ENCODE measurements around the gene TULP4.
"Not testable (repeated sequence)": the region's sequence is repeated elsewhere in the genome, so short reads cannot be mapped to it uniquely, and the experiment has no call there.

TULP4 gene

DNA sequence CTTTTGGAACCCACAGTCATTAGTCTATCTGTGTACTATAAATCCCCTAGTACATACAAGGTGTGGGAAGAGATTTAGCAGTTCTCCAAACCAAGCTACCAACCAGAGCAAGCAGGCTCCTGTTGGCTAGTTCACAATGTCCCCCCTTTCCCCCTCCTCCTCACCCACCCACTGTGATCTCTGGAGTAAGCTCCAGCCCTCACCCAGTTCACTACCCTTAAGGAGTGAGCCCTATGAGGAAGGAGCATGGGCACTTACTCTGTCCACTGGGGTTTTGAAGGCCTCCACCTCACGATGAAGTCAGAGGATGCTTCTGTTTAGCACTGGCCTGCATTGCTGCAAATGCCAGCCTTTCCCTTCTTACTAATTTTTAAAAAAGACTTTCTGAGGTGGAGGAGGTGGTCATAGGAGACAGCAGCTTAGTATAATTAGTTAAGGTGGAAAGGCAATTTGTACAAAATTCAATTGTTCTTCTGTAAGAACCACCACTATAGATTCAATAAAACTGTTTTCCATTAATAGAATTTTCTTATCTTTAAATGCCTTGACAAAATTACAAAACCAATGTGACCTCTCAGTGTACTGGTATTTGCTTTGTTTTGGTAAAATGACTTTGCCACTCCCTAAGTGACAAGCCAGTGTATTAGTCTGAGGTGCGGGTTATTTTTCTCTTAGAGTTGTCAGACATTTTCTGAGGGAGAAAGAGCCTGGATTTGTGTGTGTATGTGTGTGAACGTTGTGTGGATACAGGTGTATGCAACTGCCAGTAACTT, 86.2 kb downstream of the TULP4 start:
- no peak for DNase-seq

DNA sequence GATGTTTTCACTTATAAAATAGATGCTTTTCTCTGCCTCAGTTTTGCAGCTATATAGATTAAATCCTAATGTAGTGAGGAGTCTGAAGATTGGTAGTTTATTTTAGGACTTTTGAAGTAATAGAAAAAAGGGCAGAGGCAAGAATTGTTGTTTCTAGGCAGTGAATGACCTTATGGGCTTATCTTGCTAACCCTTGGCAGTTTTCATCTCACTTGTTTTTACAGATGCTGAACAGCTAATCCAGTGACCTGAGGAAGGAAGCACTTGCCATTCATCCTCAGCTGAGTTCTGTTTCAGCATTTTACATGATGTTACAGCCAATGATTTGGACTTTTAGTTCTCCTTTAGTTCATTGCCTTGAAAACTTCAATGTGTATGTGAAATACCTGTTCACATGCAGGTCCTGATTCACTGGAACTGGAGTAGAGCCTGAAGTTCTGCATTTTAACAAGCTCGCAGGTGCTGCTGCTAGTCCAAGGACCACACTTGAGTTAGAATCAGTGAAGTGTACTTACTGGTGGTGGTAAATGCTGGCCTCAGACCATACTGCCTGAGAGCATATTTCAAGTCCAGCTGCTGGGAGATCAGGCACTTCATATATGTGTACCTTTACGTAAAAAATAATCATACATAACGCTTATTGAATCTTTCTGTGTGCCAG, 86.9 kb downstream of the TULP4 start:
- no peak for DNase-seq

DNA sequence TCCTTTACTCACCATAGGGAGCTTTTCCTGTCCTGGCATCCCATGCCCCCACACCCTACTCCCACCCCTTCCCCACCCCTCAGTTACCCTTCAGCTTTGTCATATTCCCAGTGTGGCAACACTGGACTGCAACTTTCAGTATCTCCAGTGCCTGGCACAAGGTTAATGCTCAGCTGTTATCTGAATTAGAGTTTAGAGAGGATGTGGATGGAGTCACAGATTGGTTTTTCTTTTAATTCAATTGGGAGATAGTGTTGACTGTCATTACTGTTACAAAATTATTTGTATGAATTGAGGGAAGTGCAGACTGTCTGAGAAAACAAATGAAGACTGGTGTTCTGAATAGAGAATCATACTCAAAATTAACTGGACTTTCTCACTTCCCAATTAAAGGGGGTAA, 89.9 kb downstream of the TULP4 start:
- no peak for DNase-seq

DNA sequence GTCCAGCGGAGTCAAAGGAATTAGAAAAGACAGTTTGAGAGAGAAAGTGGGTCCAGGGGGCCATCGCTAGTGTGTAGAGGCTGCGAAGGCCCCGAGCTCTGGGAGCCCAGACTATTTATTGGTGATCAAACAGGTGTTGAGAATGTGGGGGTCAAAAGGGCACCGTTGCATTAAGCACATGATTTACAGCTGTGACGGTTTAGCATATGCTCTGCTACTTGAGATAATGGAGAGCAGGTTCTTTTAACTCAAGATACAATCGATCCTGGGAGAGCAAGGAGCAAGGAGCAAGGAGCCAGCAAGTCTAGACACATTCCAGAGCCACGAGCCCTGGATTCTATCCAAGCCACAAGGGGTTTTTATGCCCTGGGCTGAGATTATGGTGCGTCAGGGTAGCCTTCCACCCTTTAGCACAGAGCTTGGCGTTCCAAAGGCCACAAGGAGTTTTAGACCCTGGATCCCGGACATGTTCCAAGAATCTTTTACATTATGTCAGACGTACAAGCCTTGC, 93.1 kb downstream of the TULP4 start:
- DNase-seq: not testable (repeated sequence)

DNA sequence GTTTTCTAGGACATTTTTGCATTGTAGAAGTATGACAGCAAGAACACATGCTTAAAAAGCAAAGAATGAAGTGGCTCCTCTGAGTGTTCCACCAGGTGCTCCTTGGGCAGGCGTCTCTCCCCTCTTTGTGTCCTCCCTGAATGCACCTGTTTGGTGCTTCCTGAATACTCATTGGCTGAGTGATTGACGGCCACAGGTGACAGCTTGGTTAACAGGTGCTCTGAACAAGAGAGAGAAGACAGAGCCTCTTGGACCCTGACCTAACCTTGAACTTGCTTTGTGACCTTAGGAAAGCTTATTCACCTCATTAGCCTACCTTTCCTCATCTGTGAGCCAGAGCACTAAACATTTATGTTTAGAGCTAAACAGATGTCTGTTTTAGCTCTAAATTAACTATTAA, 93.7 kb downstream of the TULP4 start:
- DNase-seq: no peak

DNA sequence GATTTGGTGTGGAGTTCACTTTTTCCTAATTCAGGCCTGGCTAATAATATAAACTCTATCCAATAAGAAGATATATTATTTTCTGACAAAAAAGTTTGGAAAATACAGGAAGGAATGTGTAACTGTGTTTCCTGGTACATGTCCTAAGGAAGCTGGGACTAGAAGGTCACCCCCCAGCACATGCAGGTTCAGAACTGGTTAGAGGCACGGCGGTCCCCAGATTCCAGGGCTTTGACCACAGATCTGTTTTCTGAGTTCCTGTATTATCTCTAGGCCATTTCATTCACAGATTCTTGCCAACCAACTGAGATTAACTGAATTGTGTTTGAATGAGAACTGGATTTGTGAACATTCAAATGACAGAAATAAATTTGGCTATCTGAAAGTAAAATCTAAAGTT, 94.5 kb downstream of the TULP4 start:
- no peak for DNase-seq

DNA sequence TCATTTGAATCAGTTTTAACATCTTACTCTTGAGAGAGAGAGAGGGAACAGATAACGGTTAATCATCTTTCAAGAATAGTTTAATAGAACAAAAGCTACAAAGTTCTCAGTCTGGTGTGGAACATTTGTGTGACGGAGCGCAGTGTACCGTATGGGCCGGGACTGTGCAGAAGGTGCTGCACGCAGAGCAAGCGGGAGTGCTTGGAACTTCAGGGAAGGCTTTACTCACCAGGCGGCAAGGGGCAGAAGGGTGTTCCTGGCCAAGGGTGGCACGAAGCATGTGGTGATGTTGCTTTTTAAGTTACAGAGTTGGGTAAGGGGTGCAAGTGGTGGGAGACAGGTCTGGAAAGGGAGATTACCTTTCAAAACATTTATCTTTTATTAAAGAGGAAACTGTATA, 95.7 kb downstream of the TULP4 start:
- DNase-seq: no peak

DNA sequence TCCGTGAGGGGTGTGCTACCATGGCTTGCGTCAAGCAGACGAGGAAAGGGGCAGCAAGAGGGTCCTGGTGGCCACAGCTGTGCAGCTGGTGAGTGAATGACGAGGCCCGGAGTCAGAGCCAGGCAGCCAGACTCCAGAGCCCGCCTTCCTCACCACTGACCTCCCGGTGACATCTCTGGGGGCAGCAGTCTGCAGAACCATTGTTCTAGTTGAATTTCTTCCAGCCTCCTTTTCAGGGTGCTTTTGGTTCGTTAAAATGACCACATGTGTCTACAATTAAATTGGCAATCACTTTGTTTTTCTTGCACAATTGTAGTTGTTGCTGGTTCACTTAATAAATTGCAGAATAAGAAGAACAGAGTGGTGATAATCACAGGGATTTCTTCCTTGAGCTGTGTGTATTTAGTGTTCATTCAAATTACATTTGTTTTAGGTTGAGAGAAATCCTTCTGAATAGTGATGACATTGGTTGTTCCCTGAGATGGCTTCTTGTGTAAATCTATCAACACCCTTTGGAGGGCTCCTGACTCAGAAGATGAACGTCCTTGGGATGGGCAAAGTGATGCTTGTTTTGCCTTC, 96.4 kb downstream of the TULP4 start:
- no peak for DNase-seq

DNA sequence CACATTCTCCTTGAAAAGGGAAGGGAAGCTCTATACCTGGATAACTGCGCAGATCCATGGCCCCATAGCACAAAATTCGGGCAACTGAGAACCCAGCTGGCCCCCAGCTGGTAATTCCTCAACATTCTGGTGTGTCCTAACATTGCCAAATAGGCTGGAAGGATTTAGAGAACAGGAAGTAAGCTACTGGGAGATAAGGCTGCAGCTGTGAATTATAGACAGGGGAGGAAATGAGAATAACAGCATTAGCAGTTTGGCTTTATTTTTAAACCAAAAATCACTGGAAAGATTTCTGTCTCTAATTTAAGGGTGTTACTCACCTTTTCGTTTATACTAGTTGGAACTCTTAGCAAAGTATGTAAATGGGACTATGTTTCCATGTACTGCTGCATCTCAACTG, 97.2 kb downstream of the TULP4 start:
- DNase-seq: no peak

DNA sequence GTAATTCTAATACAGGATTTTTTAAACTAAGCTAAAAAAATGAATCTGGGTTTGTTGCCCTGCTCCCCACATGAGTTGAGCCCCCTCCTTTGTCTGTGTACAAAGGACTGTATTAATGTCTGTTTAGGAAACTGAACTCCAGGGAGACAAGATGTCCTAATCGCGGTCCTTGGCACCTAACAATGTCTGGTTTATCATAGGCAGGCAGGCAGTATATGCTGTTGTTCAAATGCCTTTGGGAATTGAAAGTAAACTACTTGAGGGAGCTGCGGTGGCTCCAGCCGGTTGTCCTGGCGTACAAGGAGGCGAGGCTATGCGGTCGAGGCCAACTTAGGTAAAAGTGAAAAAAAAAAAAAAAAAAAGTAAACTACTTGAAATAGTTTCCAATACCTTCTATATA, 98.5 kb downstream of the TULP4 start:
- no peak for DNase-seq

DNA sequence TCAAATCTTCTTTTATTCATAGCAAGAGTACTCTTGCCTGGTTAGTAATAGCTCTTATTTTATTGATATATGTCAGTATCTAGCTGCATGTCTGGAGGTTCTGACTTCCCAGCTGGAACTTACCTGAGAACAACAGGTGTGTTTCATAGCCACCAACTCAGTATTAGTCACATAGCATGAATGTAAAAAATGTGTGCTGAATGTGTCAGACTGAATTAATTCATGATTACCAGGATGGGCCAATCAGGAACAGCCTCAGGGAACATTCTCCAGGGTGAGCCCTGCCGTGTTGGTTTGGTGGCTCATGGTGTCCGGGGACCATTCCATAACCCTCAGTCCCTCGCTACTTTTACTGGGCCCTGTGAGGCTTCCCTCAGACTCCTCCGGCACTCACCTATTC, 99.7 kb downstream of the TULP4 start:
- DNase-seq: no peak

DNA sequence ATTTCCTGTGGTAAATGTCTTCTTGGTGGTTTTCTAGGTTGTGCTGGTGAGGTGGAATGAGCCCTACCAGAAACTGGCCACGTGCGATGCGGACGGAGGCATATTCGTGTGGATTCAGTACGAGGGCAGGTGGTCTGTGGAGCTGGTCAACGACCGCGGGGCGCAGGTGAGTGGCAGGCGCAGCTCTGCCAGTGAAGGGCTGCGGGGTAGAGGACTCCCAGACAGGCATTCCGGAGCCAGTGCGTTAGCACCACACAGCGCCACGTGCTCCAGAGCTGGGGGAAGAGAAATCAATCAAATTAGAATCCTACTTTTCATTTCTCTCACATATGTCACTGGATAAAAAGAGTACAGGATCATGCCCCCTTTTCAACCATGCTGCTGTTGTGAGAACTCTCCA, 100.8 kb downstream of the TULP4 start:
- no peak for DNase-seq

DNA sequence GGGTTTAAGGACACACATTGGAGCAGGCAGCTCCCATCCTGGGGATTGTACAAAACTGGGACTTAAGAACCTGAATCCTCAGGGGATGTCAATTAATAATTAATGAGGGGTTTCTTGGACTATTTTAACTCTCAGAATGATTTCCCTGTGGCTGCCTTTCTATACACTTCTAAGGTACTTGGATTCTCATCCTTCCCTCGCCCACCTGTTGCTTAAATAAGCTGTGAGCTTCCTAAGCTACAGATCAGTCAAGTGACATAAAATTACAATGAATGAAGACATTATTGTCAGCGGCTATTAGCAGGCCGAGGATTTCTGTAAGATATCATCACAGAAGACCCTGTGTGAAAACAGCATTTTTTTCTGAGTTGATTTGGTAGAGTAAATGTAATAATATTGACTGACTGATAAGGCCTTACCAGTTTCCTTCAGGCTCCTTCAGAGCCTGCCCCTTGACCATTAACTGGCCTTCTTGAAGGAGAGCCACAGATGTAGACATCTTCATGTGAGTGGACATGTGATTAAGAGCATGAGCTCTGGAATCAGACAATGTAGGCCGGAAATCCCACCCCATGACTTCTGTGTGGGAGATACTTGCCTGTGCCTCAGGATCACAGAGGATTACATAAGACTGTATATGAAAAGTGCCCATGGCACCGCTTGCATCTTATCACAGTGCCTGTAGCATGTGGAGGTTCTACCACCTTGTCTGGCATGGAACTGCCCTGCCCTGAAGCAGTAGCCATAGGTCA, 101.7 kb downstream of the TULP4 start:
- DNase-seq: no peak

DNA sequence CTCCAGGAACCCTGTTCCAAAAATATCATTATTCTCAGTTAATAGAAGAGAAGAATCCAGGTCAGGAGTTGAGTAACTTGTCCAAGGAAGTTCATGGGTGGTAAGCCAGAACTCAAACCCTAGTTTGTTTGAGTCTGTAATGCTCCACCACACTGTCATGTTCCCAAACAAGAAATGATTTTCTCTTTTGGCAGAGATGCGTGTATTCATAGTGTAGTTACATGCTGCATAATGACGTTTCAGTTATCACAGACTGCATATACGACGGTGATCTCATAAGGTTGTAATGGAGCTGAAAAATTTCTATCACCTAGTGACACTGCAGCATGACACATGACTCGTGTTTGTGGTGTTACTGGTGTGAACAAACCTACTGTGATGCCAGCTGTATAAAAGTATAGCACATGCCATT, 102.6 kb downstream of the TULP4 start:
- DNase-seq: no peak

DNA sequence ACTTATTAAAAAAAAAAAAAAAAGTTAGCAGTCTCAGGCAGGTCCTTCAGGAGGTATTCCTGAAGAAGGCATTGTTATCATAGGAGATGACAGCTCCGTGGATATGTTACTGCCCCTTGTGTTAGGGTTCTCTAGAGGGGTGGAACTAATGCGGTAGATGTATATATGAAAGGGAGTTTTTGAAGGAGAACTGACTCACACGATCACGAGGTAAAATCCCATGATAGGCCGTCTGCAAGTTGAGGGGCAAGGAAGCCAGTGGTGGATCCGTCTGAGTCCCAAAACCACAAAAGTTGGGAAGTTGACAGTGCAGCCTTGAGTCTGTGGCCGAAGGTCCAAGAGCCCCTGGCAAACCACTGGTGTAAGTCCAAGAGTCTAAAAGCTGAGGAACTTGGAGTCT, 103.4 kb downstream of the TULP4 start:
- no peak for DNase-seq

DNA sequence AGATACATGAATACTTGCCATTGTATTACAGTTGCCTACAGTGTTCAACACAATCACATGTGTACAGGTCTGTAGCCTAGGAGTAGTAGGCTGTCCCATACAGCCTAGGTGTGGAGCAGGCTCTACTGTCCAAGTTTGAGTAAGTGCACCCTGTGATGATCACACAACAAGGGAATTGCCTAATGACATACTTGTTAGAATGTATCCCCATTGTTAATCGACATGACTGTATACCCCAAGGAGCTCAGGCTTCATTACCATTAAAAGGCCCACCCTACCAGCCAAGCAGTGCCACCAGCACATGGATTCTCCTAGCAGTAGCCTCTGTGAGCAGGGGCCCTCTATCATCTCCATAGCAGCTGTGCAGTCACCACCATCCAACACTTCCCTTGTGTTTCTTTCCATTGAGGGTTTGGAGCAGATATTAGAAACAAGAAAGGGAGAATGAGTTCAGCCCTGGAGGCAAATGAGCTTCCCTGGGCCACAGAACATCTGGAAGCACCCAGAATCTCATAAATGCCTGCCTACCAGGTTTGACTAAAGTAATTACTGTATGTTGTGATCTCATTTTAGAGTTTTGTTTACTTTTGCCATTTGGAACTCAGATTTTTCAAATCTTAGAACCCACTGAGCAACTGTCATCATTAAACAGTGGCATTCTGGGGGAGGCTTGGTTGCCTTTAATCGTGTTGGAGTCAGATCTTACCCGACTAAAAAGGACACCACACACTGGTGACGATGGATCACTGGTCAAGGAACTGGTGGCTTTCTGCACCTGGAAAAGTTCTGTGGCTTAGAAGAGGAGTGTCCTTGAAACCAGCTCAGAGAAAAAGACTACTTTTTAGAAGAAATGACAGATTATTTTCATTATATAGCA, 104.9 kb downstream of the TULP4 start:
- DNase-seq: no peak

DNA sequence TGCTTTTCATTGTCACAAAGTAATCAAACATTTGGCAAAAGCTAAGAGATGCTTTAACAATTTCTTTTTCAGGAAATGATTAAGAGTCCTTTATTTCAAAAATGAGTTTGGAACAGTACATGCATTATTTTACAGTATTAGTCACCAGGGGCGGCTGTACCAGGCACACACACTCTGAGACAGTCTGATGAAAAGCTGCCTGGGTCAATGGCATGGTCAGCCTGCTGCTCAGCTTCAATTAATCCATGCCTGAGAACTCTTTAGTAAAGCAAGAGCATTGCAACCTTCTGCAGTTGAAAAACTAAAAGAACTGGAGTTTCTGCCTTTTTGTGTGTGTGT, 105.5 kb downstream of the TULP4 start:
- DNase-seq: no peak

DNA sequence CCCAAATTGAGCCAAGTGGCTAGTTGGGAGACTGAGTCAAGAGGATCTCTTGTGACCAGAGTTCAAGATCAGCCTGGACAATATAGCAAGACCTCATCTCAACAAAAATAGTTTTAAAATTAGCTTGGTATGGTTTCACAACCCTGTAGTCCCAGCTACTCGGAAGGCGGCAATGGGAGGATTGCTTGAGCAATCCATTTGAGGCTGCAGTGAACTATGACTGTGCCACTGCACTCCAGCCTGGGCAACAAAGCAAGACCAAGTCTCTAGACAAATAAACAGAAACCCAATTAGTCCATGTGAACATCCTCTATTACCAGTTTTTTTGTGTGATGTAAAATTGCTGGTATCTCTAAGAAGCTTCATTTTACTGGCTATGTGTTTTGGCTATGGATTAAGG, 106.2 kb downstream of the TULP4 start:
- no peak for DNase-seq

DNA sequence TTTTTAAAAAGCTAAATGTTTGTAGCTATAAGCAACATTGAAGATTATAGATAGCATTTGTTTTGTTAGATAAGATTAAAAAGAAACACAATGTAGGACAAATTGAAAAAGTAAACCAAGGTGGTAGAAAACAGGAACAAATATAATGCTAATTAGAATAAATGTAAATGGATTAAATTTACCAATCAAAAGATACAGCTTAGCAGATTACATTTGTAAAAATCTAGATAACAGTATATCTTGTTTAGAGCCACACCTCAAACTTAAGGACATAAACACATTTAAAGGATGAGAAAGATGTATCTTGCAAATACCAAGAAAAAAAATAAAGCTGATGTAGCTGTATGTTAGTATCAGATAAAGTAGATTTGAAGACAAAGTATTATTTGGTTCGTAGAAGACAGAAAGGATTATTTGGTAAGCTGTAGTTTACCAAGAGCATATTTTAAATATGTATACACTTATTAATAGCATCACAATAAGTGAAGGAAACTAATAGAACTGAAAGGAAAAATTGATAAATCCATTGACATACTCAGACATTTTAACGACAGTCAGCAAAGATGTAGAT, 107.2 kb downstream of the TULP4 start:
- no peak for DNase-seq

DNA sequence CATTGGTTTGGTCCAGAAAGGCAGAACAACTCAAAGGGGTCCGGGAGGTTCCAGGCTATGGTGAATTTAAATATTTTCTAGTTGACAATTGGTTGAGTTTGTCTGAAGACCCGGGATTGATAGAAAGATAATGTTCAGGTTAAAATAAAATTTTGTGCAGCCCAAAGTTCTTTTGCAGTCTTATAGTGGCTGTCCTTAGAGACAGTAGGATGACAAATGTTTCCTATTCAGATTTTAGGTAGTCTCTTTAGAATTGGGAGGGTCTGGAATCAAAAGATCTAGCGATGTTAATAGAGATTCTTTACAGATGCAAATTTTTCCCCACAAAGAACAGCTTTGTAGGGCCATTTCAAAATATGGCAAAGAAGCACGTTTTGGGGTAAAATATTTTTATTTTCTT, 109.1 kb downstream of the TULP4 start:
- DNase-seq: no peak

DNA sequence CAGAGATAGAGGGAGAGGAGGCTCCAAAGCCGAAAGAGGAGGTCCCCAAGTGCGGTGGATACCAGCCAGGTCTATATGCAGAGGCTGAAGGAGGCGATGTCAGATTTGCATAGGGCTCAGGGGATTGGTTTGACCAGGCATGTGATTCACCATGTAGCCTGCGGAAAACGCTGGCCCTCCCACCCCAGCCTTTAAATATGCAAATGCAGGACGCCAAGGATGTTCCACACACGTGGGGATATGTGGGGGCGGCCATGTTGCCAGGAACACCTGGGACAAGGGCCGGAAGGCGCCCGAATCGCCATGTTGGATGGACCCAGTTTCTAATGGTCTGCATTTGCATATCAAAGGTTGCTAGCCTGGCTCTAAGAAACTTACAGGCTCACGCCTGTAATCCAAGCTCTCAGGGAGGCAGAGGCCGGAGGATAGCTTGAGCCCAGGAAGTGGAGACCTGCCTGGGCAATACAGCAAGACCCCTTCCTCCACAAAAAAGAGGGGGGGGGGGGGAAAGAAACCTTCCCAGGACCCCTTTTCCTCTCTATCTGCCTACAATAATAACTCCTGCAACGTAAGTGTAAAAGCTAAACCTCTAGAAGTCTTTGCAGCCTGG, 110.5 kb downstream of the TULP4 start:
- DNase-seq: no peak

DNA sequence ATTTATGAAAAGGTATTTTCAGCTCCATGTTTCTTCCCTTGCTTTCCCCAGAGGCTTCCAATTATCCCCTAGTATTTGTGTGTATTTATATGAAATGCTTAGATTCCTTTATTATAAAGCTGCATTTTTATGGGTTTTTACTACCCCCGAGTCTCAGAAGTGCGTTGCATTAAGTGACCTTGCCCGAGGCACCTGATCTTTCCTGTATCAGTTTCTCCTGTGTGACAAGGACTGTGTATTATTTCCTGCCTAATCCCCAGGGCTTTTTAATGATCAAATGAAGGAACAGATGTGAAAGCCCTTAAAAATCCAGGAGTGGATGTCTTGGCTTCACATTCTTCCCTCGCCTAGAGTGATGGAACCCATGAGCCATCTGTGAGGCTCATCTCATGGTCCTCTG, 118.8 kb downstream of the TULP4 start:
- DNase-seq: no peak

All from NCI-H1694 treated with DMSO at 0.1 percent for 48 hours (cell line).